ENCODE results near the gene LCN10. TPM values are rescaled to one million over a fixed set of nuclear protein-coding genes. Genes with fewer than 3 reads are reported as not detected.
A peak's percentile ranks its signal among the peaks of the same experiment; 100 is the strongest.

LCN10 gene
- total RNA-seq, 1 experiment from 2014 or later, result not detected

DNA sequence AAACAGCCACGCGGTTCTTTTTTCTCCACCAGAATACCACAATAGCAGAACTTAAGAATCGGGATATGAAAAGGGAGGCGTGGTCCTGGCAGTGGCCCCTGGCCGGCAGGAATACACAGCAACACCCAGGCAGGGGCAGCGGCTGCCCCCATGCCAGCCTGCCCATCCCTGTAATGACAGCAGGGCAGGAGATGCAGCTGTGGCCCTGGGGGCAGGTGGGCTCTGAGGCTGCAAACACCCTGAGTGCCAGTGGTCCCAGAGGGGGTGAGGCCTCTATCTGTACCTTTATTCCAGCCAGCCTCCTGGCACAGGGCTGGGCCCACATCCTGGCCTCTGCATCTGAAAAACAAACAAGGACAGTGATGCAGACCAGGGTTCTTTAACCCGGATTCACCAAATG lies 18.0 kb downstream of the LCN10 start:
- no peak for DNase-seq (ENCODE audit: low spot score)
- in situ Hi-C loops (cut with HindIII; ENCODE audit: low sequenced_read_pairs), result no loop called here

DNA sequence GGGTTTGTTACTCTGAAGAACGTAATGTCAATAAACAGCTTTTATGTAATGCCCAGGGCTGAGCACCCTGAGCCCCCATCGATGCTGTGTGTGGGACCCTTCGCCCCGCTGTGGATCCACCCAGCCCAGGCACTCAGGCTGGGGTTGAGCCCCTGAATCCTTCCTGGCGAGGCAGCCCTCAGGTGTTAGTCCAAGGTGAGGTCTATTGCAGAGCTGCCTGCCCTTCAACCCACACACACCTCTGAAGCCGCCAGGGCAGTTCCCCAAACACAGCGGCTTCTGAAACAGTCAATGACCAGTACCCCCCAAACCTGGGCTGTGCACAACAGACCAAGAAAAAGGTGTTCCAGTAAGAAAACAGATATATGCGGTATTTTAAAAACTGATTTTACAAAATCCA lies 18.8 kb downstream of the LCN10 start:
- DNase-seq (ENCODE audit: low spot score), result no peak
- in situ Hi-C loops (cut with HindIII; ENCODE audit: low sequenced_read_pairs), result no loop called here

GRCh38 chr9:136723362-136723976 lies 19.3 kb downstream of the LCN10 start:
- in situ Hi-C loops (cut with HindIII; ENCODE audit: low sequenced_read_pairs), result no loop called here
- DNase-seq (ENCODE audit: low spot score), result peak; percentile 32

- in situ Hi-C loops (cut with HindIII; ENCODE audit: low sequenced_read_pairs), result no loop called here
- peak; percentile 73 for DNase-seq (ENCODE audit: low spot score)
Measured at GRCh38 chr9:136722969-136723356, 19.8 kb downstream of the LCN10 start.

DNA sequence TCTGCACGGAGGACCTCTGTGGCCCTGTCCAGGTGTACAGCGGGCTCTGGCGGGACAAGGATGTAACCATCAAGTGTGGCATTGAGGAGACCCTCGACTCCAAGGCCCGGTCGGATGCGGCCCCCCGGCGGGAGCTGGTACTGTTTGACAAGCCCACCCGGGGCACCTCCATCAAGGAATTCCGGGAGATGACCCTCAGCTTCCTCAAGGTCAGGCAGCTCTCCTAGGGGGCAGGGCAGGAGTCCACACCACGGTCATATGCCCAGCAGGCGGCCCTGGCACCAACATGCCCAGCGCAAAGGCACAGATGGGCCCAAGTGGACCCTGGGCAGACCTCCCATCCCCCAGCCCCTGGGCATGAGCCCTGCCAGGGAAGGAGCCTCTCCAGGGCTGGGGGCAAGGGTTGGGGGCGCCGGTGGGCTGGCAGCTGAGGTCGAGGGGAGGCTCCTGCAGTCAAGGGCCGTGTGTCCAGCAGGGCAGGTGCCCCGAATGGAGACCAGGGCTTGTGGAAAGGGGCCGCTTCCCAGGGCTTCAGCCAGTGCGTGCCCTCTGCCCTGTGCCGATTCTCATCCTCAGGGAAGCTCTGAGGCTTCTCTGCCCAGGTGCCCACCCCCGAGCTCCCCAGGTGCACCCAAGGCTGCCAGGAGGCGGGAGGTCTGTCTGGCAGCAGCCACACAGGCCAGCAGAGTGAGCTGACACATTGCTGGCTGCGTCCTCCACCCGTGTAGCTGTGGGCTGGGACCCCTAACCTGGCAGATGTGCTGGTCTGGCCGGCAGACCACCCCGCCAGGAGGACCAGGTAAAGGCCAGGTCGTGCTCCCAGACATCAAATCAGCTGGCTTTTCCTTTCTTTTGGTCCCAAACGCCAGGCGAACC lies 20.4 kb downstream of the LCN10 start:
- DNase-seq (ENCODE audit: low spot score), result no peak
- in situ Hi-C loops (cut with HindIII; ENCODE audit: low sequenced_read_pairs), result no loop called here

GRCh38 chr9:136721339-136722092 lies 21.2 kb downstream of the LCN10 start:
- peak; percentile 63 for DNase-seq (ENCODE audit: low spot score)
- in situ Hi-C loops (cut with HindIII; ENCODE audit: low sequenced_read_pairs), result no loop called here

DNA sequence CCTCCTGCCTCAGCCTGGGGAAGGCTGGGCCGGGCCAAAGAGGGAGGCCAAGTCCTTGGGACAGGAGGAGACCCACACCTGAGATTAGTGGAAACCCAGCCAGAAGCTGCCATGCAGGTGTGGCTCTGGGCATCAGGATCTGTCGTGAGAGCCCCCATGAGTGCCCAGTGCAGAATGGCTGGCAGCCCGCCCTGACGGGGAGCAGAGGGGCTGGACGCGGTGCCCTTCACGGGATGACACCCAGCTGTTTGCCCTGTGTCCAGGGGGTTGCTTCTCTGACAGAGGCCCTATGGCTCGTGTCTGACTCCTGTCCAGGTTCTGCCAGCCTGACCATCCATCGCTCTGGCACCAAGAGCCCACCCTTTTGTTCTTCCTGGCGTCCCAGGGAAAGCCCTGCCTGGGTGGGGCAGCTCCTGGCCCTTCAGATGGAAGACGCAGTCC lies 21.8 kb downstream of the LCN10 start:
- in situ Hi-C loops (cut with HindIII; ENCODE audit: low sequenced_read_pairs), result no loop called here

GRCh38 chr9:136720251-136720897 lies 22.4 kb downstream of the LCN10 start:
- in situ Hi-C loops (cut with HindIII; ENCODE audit: low sequenced_read_pairs), result no loop called here
- DNase-seq (ENCODE audit: low spot score), result peak; percentile 52

More for the DNA sequence above, 21.8 kb downstream of the LCN10 start:
- DNase-seq (ENCODE audit: low spot score), result no peak

GRCh38 chr9:136719195-136719880 lies 23.4 kb downstream of the LCN10 start:
- peak; percentile 39 for DNase-seq (ENCODE audit: low spot score)

GRCh38 chr9:136718345-136719194 lies 24.2 kb downstream of the LCN10 start:
- in situ Hi-C loops (cut with HindIII; ENCODE audit: low sequenced_read_pairs), result no loop called here
- DNase-seq (ENCODE audit: low spot score), result no peak

More at GRCh38 chr9:136719195-136719880, 23.4 kb downstream of the LCN10 start:
- in situ Hi-C loops (cut with HindIII; ENCODE audit: low sequenced_read_pairs), result no loop called here

GRCh38 chr9:136717399-136717798 lies 25.3 kb downstream of the LCN10 start:
- in situ Hi-C loops (cut with HindIII; ENCODE audit: low sequenced_read_pairs), result no loop called here
- DNase-seq (ENCODE audit: low spot score), result no peak

DNA sequence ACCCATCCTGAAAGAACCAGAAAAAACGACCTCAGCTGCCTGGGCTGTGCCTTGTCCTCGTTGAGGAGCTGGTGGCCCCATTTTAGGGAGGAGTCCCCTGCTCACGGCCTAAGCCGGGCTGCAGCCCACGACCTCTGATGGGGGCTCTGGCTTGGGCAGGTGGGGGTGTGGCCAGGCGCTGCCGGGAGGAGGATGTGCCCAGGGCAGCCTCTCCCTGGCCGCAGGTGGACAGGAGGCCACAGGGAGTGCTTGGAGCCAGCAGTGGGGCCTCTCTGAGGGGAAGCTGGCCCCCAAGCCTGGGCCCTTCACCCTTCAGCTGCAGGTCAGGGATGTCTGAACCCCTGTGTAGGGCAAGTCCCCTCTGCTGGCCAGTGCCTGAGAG lies 27.9 kb downstream of the LCN10 start:
- DNase-seq (ENCODE audit: low spot score), result no peak
- in situ Hi-C loops (cut with HindIII; ENCODE audit: low sequenced_read_pairs), result no loop called here

- no peak for DNase-seq (ENCODE audit: low spot score)
- in situ Hi-C loops (cut with HindIII; ENCODE audit: low sequenced_read_pairs), result no loop called here
Measured at GRCh38 chr9:136714096-136714892, 28.4 kb downstream of the LCN10 start.

DNA sequence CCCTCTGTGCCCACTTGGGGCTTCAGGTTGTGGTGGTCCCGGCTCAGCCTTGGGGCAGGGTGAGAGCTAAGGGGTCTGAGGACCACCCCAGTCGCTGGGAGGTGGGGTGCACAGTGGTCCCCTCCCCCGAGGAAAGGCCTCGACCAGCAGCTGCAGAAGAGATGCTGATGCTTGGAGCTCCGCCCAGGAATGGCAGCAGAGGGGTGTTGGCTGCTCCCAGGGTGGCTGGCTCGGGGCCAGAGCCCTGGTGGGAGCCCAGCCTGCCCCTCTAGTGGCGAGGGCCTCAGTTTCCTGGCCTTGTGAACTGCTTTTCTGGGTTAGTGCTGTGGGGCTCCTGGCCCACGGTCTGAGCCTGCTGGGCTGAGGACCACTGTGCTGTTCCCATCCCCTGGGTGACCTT lies 29.2 kb downstream of the LCN10 start:
- in situ Hi-C loops (cut with HindIII; ENCODE audit: low sequenced_read_pairs), result no loop called here
- DNase-seq (ENCODE audit: low spot score), result no peak

DNA sequence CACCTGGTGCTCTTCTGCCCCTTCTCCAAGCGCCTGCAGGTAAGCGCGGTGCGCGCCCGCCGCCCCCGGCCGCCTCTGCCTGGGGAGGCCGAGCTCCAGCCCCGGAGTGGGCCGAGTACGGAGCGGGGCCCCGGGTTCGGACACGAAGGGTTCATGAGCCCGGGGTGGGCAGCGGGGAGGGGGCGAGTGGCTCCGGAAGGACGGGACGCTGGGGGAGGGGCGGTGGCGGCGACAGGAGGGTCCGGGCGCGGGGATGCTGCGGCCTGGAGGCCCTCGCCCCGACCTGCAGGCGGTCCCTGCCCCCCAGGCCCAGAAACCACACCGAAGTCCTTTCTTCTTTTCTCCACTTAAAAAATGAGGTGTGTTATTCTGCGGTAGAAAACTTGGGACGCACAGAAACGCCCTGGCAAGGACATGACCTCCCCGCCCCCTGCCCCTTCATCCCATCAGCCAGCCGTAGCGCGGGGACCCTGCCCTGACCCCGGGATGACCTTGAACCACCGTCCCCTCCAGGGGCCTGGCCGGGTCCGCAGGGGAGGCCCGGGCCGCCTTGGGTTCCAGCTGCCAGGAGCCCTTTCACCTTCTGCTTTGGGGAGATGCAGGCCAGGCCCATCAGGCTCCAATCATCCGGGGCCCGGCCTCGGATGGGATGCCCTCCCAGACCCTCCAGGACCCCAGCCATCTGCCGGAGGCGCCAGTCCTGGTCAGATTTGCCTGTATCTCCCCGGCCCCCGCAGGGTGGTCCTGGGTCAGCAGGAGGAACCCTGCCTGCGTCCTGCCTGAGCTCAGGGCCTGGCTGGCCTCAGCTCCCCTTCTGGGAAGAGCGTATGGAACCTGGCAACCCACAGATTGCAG lies 29.8 kb downstream of the LCN10 start:
- in situ Hi-C loops (cut with HindIII; ENCODE audit: low sequenced_read_pairs), result no loop called here
- no peak for DNase-seq (ENCODE audit: low spot score)
